NCI-H1105 treated with DMSO at 0.1 percent for 48 hours (cell line): ENCODE data around the gene PLA2G4B.

Experiments used
- DNase-seq: peaks from one replicate; lab custom pipeline; 2025; lab: John Stamatoyannopoulos, UW

Gene PLA2G4B

DNA sequence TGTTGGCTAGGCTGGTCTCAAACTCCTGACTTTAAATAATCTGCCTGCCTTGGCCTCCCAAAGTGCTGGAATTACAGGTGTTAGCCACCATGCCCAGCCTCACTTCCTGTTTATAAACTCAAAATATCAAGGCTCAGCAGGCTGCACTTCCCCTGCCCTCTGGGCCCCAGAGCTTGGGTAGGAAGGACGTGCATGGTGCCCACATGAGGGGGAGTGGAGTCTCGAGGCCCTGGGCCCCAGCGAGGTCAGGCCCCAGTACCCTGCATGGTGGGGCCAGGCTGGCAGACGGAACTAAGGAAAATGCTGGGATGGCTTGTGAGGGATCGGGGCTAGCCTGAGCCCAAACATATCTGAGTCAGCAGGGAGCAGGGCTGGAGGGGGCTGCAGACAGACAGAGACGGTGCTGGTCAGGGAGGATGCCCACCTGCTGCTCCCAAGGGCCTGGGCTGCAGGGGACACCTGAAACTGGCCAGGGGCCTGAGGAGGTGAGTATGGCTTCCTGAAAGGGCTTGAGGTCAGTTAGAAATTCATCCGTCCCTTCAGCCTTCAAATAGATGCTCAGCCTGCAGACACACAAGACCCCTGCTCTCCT lies 50.1 kb downstream of the PLA2G4B start:
- no peak for DNase-seq

GRCh38 chr15:41890050-41890690 lies 51.5 kb downstream of the PLA2G4B start:
- DNase-seq: no peak

DNA sequence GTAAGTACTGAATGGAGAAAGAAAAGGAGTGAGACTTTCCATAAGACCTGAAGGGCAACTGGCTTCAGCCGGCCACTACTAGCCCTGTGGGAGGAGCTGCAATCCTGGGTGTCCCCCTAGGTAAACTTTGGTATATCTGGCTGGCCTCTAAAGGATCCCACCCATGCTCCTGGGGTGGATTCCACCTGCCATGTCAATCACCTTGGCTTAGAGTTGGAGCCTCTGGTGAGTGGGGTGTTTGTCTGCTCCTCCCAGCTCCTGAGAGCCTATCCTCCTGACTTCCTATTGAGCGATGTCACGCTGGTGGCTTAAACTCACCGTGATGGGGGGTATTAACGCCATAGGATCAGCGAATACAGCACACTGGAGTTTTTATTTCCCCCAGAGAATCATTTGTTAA lies 52.6 kb downstream of the PLA2G4B start:
- no peak for DNase-seq

GRCh38 chr15:41891946-41892345 lies 53.3 kb downstream of the PLA2G4B start:
- peak; percentile 80 for DNase-seq

- no peak for DNase-seq
Observed at GRCh38 chr15:41892621-41893421, 54.2 kb downstream of the PLA2G4B start.

DNA sequence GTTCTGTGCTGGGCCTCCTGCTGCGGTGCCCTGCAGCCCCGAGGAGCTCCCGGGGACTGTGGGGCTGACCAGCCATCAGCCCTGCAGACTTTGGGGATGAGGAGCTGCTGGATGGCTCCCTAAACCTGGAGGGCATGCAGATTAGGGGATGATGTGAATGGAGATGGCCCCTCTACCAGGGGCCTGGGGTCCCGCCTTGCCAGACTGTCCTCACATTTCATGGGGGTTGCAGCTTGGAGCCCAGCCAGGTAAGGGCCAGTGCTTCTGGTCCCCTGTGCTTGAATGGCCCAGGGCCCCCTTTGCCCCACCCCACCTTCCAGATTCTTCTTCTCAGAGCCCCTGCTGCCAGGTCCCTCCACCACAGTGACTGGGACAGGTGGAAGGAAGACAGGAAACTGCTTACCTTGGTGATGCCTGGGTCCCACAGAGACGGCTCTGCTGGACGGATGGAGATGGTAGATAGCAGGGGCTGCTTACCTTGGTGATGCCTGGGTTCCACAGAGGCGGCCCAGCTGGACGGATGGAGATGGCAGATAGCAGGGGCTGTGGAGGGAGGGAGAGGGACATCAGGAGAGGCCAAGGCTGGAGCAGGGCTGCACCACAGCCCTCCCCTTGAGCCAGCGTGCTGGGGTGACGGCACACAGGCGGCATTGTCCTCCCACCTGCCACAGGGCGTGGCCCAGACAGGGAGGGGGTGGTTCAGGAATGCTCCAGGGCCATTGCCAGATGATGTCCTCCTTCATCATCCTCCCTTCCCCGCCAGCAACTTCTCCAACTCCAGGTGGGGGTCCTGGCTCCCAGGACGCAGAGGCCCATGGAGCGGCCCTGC lies 55.0 kb downstream of the PLA2G4B start, which contains the start of gene SPTBN5:
TSS of gene SPTBN5 (minus strand) at position 632 of the 829 bp plus-strand sequence. CDS start at position 76, 556 bp downstream.
- DNase-seq: no peak

DNA sequence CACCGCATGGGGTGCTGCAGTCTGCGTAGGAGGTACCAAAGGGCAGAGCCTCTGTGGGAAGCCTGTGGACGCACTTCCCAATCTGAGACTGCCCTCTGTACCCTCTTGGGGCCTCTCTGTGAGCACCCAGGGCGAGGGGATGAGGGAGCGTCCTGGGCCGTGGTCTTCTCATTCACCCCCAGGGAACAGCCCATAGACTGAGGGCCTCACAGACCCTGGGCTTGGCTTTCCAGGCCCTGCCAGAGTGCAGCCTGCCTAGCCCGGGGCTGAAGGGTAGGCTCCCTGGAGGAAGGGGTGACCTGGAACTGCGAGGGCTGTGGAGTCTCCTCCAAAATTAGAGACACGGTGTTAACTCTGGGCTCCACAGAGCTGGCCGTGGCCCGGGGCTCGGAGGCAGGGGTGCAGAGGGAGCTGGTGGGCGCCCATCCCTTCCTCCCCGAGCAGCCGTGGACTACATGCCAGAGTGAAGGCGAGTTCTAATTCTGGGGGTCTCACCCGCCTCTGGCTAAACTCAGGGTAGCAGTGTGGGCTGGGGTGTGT lies 55.7 kb downstream of the PLA2G4B start:
- DNase-seq: no peak

- DNase-seq: peak; percentile 28
Observed at GRCh38 chr15:41894791-41895463, 56.3 kb downstream of the PLA2G4B start.

- DNase-seq: no peak
Observed at GRCh38 chr15:41895491-41895890, 56.8 kb downstream of the PLA2G4B start.

DNA sequence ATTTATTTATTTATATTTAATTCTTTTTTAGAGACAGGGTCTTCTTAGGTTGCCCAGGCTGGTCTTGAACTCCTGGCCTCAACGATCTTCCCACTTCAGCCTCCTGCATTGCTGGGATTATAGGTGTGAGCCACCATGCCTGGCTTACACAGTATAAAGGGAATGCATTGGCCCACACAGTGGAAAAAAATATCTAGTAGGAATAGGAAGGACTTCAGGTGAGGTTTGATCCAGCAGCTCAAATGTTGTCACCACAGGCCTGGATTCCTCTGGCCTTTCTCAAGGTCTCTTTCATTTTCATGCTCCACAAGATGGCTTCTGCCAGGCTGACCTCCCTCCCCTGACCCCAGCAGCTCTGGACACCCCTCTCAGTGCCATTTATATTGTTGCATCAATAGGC lies 57.3 kb downstream of the PLA2G4B start:
- no peak for DNase-seq

- DNase-seq: no peak
Observed at GRCh38 chr15:41896566-41896965, 57.9 kb downstream of the PLA2G4B start.

GRCh38 chr15:41897363-41897799 lies 58.7 kb downstream of the PLA2G4B start:
- DNase-seq: no peak
